Ascending aorta (tissue), 2 donors: ENCODE measurements around the gene ARHGEF3. TPM values are rescaled to one million over a fixed set of nuclear protein-coding genes. Genes with fewer than 3 reads are reported as not detected.

Experiments
- DNase-seq, 2 donors: peaks; one replicate each; pipeline ENCODE4 v3.0.0-alpha.2; 2019; ENCODE audit warnings: low spot score in 2 of 2
- H3K27ac ChIP-seq, 2 donors: fragments of 200-600 bp; sonication (generic); one replicate each; pipeline ENCODE4 v1.5.1; 2016 to 2017; ENCODE audit warnings: mild to moderate bottlenecking in 1 of 2
- H3K27me3 ChIP-seq: fragments of 200-600 bp; sonication (generic); one replicate; pipeline ENCODE4 v1.5.1; 2017
- H3K36me3 ChIP-seq, 2 donors: fragments of 200-600 bp; sonication (generic); one replicate each; pipeline ENCODE4 v1.5.1; 2016
- H3K4me1 ChIP-seq, 2 donors: fragments of 200-600 bp; sonication (generic); one replicate each; pipeline ENCODE4 v1.5.1; 2016 to 2017; ENCODE audit warnings: mild to moderate bottlenecking in 1 of 2
- H3K4me3 ChIP-seq, 2 donors: fragments of 200-600 bp; sonication (generic); one replicate each; pipeline ENCODE4 v1.5.1; 2016 to 2017; ENCODE audit warnings: mild to moderate bottlenecking in 1 of 2
- H3K9me3 ChIP-seq, 2 donors: fragments of 200-600 bp; sonication (generic); one replicate each; pipeline ENCODE4 v1.5.1; 2016
- intact Hi-C: fragments of 100-400 bp; cut with DNase I; formaldehyde crosslinking; loops from one replicate; pipeline ENCODE4 v1.15.1; 2023
- total RNA-seq: library from RNA; depleted of rRNA; stranded (reverse); fragments of >200 nt; gene quantifications from one replicate; pipeline ENCODE4 v1.1.0, GENCODE V29; 2016
- TF ChIP-seq, protein P1 (sequence below), 3 experiments: fragments of 200-600 bp in 2 of 3; fragments of 450-650 bp in 1 of 3; sonication (generic) in 2 of 3; IDR thresholded peaks; one replicate each; pipeline ENCODE4 v1.5.1; 2016 to 2019; ENCODE audit warnings: antibody characterized with exemption in 3 of 3, mild to moderate bottlenecking in 1 of 3, moderate library complexity in 1 of 3

ARHGEF3 gene
- total RNA-seq, 1 donor from 2014 or later: 16.8 TPM

DNA sequence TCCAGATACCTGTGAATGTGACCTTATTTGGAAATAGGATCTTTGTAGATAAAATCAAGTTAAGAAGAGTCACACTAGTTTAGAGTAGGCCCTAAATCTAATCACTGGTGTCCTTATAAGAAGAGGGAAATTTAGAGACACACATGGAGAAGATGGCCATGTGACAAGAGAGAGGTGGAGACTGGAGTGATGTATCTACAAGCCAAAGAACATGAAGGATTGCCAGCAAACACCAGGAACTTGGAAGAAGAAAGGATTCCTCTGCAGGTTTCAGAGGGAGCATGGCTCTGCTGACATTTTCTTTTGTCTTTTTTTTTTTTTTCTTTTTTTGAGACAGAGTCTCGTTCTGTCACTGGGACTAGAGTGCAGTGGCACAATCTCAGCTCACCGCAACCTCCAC lies 20.8 kb downstream of the ARHGEF3 start:
- Histone ChIP-seq H3K27ac (no peak overlapping the region), H3K4me3 (no peak overlapping the region), H3K9me3 (no peaks in the 10 kb centered on the region), H3K36me3 (no peaks in the 10 kb centered on the region), H3K4me1 (peaks cover 0 to 10% of the 10 kb centered on the region in 2 donors), H3K27me3 (no peaks in the 10 kb centered on the region)
- intact Hi-C loops: no loop called here
- no peak for DNase-seq
- TF ChIP-seq, protein P1, sequence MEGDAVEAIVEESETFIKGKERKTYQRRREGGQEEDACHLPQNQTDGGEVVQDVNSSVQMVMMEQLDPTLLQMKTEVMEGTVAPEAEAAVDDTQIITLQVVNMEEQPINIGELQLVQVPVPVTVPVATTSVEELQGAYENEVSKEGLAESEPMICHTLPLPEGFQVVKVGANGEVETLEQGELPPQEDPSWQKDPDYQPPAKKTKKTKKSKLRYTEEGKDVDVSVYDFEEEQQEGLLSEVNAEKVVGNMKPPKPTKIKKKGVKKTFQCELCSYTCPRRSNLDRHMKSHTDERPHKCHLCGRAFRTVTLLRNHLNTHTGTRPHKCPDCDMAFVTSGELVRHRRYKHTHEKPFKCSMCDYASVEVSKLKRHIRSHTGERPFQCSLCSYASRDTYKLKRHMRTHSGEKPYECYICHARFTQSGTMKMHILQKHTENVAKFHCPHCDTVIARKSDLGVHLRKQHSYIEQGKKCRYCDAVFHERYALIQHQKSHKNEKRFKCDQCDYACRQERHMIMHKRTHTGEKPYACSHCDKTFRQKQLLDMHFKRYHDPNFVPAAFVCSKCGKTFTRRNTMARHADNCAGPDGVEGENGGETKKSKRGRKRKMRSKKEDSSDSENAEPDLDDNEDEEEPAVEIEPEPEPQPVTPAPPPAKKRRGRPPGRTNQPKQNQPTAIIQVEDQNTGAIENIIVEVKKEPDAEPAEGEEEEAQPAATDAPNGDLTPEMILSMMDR (IDR thresholded peaks at IDR 0.05): no peak

DNA sequence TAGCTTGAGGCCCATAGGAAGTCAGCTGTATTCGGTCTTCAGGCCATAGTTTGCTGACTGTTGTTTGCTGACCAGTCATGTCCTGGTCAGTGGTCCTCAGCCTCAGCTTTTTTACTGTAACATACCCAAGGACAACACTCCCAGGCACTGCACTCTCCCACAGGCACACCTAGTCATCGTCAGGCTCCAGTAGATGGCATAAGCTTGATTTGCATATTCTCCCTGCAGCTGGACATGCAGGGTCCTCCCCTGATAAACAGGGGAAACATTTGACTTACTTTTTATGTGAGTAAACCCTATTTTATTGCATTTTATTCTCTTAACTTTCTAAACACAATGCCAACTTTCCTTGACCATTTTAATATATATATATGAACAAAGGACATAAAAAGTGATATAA lies 22.9 kb downstream of the ARHGEF3 start:
- no peak overlapping the region for H3K27ac ChIP-seq
- H3K9me3 ChIP-seq: no peaks in the 10 kb centered on the region
- H3K27me3 ChIP-seq: no peaks in the 10 kb centered on the region
- DNase-seq: no peak
- intact Hi-C loops: no loop called here
- H3K4me3 ChIP-seq: no peak overlapping the region
- peaks cover 0 to 7% of the 10 kb centered on the region in 2 donors for H3K4me1 ChIP-seq
- TF ChIP-seq, protein P1 (IDR thresholded peaks at IDR 0.05): no peak
- no peaks in the 10 kb centered on the region for H3K36me3 ChIP-seq

DNA sequence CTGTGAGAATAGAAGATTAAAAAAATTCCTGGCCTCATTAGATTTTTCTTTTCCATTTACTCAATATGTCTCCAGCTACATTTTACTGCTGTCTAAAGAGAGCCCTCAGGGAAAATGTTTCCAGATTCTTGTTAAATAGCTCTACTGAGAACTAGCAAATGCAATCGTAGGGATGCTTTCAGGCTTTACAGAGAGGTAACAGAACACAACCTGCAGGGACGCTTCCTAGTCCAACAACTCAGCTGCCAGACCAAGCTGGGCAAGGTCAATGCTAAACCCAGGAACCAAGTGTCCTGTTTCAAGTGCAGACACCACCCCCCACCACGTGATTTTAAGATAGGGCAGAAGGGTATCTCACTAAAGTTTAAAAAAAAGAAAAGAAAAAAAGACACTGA lies 25.2 kb downstream of the ARHGEF3 start:
- Histone ChIP-seq H3K36me3 (no peaks in the 10 kb centered on the region), H3K4me1 (no peaks in the 10 kb centered on the region), H3K27me3 (no peaks in the 10 kb centered on the region), H3K27ac (no peak overlapping the region), H3K9me3 (no peaks in the 10 kb centered on the region), H3K4me3 (no peak overlapping the region)
- no peak for DNase-seq
- intact Hi-C loops: no loop called here
- TF ChIP-seq, protein P1 (IDR thresholded peaks at IDR 0.05): no peak

DNA sequence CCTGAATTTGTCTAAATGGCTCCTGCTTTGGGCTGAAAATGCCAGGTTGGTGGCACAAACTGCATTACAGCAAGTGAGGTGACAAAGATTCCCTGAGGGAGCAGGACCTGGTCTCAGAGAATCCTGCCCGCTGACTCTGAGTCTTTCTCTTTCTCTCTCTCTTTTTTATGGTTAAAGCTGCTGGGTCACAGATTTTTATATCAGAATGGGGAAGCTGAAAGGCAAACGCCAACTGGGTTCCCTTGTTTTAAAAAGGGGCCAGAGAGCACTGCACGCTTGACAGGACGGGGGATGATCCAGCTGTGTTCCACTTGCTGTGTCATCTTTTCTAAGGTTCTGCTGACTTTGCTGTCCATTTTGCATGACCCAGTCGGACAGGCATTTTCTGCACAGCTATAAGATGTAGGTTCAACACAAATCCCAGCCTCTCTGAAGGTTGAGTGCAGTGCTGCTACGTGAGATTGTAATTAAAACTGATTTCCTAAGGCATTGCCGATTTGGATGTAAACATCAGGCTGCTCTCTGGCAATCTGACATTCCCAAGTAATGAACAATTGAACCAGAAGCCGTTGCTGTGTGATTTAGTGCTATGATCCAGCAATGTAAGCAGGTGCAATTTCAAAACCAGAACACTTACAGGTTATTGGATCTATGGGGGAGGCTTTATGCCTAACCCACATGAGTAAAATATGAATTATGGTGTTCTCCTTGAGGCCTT lies 25.8 kb downstream of the ARHGEF3 start:
- DNase-seq: no peak
- no peak overlapping the region for H3K27ac ChIP-seq
- H3K36me3 ChIP-seq: no peaks in the 10 kb centered on the region
- intact Hi-C loops: no loop called here
- no peak overlapping the region for H3K4me3 ChIP-seq
- H3K4me1 ChIP-seq: no peaks in the 10 kb centered on the region
- H3K9me3 ChIP-seq: no peaks in the 10 kb centered on the region
- H3K27me3 ChIP-seq: no peaks in the 10 kb centered on the region
- TF ChIP-seq, protein P1 (IDR thresholded peaks at IDR 0.05): no peak

DNA sequence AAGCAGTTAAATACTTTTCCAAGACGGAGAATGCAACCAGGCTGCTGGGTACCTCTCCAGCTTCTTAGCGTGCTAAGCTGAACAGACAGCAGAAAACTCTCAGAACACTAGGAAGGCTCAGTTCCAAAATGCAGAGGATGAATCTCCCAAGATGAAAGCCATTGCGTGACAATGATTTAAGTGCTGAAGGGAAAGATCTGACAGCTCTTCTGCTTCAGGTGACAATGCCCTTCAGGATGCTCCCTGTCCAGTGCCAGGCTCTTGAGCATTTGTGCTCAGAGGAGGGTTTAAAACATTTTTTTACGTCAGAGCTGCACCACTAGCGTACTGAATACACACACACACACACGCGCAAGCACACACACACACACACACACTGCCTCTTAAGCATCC lies 26.3 kb downstream of the ARHGEF3 start:
- intact Hi-C loops: no loop called here
- Histone ChIP-seq H3K9me3 (no peaks in the 10 kb centered on the region), H3K36me3 (no peaks in the 10 kb centered on the region), H3K4me3 (no peak overlapping the region), H3K27ac (no peak overlapping the region), H3K4me1 (no peaks in the 10 kb centered on the region), H3K27me3 (no peaks in the 10 kb centered on the region)
- TF ChIP-seq, protein P1 (IDR thresholded peaks at IDR 0.05): no peak
- DNase-seq: no peak

DNA sequence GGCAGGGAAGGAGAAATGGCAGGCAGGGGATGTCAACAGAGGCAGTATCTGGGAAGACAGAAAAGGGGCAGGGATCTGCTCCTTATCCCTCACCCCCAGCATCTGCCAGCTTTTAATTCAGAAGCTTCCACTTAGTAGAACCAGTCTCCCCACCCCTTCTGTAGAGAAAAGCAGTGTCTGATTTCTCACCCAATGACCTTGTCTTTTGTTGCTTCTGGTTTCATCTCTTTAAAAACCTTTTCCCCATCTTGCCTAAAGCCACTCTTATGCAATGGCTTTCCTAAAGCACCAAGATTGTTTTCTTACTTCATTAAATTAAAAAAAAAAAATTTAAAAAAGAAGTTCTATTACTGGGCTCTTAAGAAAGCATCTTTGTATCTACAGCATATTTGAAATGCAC lies 27.8 kb downstream of the ARHGEF3 start:
- no peaks in the 10 kb centered on the region for H3K4me1 ChIP-seq
- no peaks in the 10 kb centered on the region for H3K36me3 ChIP-seq
- H3K9me3 ChIP-seq: no peaks in the 10 kb centered on the region
- H3K27ac ChIP-seq: no peak overlapping the region
- H3K27me3 ChIP-seq: no peaks in the 10 kb centered on the region
- H3K4me3 ChIP-seq: no peak overlapping the region
- intact Hi-C loops: no loop called here
- TF ChIP-seq, protein P1 (IDR thresholded peaks at IDR 0.05): no peak
- no peak for DNase-seq
